KG1 (cell line): ENCODE data around the gene IL7R.
"Not testable (repeated sequence)": the region's sequence is repeated elsewhere in the genome, so short reads cannot be mapped to it uniquely, and the experiment has no call there.

Source experiments
- DNase-seq: peaks from one replicate; lab custom pipeline; 2025; lab: John Stamatoyannopoulos, UW

IL7R gene

DNA sequence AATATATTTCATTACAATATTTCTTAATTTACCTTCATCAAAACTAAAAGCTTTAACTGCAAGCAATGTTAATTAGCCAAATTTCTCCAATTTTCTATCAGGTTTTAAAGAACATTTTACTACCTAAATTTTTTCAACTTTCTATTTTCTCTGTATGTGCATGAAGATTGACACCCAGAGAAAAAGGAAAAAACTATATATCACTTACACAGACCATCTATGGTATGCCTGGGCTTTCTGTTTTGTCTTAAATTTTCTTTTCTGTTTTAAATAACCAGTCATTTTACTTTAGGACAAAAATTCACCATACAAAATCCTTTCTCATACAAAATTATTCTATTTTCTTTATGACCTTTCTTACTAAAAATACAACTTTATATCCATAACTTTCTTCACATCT, 13.8 kb upstream of the IL7R start:
- DNase-seq: no peak

DNA sequence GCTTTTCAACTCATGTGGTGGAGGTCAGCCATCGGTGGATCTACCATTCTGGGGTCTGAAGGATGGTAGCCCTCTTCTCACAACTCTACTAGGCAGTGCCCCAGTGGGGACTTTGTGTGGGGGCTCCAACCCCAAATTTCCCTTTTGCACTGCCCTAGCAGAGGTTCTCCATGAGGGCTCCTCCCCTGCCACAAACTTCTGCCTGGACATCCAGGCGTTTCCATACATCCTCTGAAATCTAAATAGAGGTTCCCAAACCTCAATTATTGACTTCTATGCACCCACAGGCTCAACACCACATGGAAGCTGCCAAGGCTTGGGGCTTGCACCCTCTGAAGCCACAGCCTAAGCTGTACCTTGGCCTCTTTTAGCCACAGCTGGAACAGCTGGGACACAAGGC, 11.2 kb upstream of the IL7R start:
- DNase-seq: not testable (repeated sequence)

DNA sequence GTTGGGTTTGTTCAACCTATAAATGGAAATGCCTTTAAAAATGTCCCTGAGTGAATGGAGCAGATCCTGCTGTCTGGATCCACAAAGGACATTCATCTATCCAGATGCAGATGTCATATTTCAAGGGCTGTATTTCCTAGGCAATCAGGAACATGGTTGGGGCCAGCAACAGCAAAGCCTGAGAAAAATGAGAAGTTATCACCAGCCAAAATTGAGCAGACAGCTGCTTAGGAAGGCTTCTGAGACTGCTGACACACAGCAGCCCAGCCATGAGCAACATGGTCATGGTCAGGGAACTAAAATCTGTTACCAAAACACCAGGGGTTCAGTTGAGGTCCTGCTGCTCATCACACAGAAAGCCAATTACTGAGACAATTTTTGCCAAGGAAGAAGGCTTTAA, 9.2 kb upstream of the IL7R start:
- DNase-seq: no peak

DNA sequence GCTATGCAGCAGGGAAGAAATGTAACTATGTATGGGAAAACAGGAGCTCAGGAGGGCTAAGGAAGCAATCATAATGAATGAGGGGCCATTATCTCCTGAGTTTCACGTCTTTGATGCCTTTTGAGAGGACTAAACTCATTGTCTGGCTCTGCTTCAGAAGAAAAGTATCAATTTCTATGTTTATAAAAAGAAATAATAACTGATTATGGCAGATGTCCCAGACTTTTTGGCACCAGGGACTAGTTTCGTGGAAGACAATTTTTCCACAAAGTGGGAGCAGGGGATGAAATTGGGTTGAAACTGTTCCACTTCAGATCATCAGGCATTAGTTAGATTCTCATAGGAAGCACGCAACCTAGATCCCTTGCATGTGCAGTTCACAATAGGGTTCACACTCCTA, 8.7 kb upstream of the IL7R start:
- DNase-seq: no peak

DNA sequence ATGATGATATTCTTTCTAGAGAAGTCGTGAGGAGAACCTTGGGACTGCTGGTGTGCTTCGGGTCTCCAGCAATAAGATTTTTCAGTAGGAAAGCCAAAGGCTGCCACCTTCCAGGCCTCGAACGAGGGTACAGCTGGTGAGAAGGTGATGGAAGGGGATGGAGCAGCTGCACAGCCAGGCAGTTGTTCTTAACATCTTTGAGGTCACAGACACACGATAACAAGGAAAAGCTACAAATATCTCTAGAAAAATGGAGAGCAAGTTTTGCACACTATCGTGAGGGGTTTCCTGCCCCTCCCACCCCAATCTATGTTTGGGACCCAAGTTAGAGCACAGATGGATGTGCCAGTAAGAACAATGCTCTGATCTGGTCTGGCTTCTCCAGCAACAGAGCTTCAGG, 6.8 kb upstream of the IL7R start:
- no peak for DNase-seq

DNA sequence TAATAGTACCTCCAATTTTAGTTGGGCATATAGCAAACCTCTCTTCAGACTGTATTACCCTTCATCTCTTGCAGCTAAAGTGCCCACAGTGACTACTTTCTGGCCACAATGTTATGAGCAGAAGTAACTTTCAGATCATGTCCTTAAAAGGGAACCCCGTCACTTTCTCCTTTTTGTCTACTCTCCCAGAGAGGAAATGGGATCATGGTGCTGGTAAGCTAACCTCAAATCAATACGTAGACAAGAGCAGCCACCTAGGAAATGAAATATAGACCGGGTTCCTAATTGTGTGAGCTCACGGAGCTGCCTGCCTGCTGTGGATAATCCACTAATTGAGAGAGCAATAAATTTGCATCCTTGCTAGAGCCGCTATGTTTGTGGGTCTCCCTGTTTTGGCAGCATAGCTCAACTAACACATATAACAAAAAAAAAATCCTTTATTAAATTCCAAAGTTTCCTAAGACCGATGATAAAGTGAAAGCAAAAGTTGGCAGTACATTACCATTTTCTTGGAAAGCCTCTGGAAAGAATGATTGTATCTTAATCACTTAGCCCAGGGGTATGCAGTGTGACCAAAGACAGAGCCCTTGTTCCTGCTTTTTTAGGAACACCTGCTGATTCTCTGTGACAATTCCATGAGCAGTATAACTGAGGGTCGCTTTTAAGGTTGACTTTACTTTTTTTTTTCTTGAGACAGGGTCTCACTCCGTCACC, 5.6 kb upstream of the IL7R start:
- DNase-seq: no peak

DNA sequence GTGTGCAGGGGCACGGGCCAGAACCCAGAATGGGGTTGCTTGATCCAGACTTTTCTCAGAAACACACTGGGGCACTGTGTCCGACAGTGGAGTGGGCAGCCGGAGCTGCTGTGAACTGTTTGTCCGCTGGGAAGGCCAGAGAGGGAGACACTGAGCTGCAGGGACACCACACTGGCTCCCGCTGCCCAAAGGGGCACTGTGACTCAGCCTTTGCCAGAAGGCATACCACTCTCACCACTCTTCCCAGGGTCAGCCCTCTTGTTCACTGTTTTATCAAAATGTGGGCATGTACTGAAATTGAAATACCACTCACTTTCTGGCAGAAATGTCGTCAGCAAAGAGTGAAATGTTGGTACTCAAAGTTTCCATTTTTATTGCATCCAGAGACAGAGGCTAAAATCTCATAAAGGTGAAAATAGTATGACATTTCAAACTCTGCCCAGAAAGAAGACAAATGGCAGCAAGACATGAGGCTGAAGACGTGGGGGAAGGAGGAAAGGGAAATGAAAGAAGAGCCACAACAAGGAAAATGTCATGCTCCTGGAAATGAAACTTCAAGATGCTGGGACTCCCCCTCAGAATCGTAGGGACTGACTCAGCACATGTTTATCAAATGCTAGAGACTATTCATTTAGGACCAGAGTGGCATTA, 4.5 kb upstream of the IL7R start:
- DNase-seq: no peak

DNA sequence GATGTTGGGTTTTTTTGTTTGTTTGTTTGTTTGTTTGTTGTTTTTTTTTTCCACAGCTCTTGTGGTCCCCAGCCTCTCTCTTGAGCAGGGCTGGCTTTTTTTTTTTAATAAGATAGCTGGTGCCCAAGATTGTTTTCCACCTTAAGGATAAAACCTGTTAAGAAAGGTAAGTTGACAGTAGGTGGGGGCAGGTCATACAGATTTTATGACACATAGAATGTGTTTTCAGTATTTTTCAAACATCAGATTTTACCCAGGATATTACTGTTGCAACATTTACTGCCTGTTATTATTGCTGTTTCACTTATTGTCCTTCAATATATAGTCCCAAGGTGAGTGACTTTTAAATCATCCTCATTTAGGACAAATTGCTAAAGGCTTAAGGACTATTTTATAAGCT, 3.9 kb upstream of the IL7R start:
- DNase-seq: no peak

DNA sequence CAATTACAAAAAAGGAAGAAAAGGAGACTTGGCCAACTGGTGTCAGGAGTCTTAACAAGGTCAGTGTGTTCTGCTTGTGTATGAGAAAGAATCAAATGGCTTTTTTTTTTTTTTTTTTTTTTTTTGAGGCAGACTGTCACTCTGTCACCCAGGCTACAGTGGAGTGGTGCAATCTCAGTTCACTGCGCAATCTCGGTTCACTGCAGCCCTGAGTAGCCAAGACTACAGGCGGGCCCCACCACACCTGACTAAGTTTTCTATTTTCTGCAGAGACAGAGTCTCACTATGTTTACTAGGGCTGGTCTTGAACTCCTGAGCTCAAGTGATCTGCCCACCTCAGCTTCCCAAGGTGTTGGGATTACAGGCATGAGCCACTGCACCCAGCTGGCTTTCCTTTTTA, 3.1 kb upstream of the IL7R start:
- DNase-seq: no peak

DNA sequence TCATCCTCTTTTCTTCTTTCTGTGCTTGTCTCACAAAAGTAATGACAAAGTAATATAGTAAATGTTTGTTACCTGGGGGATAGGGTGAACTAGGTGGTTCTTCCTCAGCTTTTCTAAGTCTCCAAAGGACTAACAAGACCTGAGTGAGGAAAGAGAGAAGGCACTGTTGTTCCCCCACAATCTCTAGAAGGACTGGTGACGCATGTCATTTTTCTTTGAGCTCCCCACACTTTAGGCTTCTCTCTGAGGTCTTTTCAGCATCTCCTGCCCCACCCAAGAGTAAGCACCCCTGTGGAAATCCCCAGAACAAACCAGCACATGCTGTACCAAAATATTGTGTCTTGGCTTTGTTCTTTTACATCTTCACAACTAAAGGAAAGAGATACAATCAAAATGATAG, 2.4 kb upstream of the IL7R start:
- no peak for DNase-seq

DNA sequence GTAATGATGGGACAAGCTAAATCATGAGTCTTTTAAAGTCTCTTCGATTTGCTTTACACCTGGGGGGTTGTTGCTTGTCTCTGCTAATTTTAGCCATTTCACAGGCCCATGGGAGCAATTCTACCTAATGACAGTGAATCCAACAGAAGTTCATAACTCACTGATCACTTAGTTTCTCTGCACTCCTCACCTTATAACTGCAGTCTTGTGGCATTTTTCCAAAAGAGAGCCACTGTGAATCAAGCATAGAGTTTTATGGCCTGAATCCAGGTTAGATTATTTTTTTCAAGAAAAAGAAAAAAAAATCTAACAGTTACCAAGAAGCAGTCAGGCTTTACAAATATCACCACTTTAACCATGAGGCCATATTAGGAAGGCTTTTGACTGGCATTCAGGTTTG, 1.5 kb upstream of the IL7R start:
- DNase-seq: no peak

DNA sequence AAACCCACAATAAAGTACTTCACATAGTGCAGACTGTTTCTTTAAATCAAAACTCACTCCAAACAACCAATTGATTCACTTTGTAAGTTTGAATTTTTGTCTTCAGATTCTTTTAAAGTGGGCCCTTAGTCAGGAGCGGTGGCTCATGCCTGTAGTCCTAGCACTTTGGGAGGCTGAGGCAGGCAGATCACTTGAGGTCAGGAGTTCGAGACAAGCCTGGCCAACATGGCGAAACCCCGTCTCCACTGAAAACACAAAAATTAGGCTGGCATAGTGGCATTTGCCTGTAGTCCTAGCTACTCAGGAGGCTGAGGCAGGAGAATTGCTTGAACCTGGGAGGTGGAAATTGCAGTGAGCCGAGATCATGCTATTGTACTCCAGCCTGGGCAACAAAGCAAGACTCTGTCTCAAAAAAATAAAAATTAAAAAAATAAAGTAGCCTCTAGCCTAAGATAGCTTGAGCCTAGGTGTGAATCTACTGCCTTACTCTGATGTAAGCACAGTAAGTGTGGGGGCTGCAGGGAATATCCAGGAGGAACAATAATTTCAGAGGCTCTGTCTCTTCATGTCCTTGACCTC, 416 bp upstream of the IL7R start:
- not testable (repeated sequence) for DNase-seq

DNA sequence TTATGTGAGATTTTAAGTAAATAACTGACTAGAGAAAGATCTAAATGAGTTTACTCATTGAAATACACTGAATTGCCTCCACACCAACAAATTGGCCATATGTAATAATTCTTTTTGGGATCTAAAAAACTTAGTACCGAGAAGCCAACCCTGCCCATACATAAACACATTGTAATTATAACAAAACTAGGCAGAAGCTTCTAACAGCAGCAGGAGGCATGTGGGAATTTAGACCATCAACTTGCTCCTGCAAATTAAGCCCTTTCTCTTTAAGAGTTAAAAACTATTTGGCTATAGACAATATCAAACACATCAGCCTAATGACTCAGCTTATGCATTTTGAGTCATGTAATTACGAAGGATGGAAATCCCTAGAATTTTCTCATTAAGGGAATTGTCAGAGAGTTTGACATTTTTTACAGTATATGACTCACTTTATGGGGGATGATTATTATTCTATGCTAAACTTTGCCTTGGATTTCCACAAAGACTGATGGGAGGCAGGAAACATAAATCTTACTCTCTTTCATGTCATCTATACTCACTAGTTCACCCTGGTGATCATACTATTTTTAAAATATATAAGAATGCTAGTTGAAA, 1.0 kb downstream of the IL7R start:
- no peak for DNase-seq

DNA sequence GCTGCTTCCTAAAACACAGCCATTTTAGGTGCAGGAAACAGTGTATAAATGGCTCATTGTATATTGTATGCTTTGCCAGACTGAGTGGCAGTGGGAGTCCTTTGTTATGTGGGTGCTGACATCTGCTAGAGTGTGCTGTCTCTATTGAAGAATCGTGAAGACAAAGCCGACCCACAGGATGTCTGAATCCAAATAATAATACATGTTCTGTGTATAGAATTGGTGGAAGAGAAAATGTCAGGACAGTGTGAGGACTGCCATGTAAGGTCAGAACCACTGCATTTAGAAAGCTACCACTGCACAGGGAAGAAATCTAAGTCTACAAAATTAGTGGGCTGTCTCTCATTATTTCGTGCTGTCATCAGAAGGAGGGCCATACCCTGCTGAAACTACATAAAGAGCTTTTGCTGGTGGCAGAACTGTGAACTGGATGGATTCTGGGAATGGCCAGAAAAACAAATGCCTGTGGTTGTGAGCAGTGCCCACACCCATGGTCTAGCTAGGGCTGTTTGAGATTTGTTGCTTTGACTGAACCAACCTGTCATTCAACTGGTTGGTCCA, 2.5 kb downstream of the IL7R start:
- no peak for DNase-seq

DNA sequence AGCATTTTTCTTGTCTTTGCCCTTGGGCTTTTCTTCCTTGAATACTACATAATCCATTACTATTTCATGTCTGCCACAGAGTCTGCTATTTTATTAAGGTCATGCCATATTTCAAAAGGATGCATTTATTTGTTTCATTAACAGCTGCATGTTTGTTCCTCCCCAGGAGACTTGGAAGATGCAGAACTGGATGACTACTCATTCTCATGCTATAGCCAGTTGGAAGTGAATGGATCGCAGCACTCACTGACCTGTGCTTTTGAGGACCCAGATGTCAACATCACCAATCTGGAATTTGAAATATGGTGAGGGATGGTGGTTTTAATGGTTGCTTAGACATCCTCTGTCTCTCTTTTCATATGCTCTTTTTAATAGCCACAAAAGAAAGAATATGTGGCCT, 4.0 kb downstream of the IL7R start:
- no peak for DNase-seq

DNA sequence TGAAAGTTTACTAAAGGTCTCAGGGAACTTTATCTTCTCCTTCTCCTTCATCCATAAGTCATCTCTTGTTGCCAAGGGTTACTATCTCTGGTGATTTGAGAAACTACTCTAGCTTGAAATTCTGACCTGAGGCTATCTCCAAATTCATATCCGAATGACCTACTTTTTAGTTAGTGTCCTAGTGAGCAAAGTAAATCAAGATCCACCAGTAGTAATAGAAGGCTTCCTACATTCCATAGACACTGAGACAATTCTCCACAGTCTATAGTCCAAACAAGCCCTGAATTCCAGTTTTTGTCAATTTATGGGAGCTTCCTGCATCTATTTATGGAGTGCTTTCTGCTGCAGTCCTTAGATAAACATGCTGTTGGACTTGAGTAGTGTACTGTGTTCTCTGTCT, 5.0 kb downstream of the IL7R start:
- DNase-seq: no peak

DNA sequence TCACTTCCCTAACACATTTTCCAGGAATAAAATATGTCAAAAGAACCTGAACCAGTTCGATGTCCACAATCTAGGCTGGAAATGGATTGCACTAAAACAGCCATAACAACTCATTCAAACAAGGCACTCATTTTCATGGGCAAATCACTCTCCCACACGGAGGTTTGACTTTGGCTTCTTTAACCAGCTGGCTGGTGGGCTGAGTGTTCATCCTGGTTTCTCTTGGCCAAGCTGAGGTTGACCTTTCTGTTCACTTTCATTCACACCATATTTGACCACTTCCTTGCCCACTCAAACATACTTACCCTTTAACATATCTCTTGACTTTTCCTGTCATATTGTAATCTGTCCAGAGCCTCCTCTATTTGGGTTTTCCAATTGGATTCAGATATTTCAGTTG, 5.4 kb downstream of the IL7R start:
- DNase-seq: no peak

DNA sequence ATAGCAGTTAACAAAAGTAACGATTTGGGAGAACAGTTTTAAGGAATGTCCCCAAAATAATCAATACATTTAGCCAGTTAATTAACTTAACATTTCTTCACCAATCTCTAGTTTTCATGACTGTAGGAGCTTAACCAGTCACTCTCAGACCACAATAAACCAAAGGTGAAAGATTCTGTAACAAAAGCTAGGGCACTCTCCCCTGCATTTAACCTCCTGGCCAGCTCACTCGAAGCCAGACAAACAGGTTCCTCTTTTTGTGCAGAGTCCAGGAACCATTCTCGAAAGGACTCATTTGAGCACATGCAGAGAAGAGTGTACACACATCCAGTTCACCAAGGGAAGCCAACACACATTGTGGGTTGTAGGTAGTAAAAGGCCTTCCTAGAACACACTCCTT, 6.5 kb downstream of the IL7R start:
- DNase-seq: no peak

DNA sequence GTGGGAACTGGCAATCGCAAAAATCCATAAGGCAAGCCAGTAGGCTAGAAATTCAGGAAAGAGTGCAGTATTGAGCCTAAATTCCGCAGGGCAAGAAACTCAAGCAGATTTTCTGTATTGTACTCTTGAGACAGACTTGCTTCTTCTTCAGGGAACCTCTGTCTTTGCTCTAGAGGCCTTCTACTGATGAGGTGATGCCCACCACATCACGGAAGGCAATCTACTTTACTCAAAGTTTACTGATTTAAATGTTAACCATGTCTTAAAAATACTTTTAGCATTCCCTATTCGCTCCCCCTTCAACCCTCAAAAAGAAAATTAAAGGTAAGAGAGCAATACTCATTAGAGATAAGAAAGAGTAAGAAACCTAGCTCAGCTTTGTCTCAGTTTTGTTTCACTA, 11.3 kb downstream of the IL7R start:
- DNase-seq: no peak

DNA sequence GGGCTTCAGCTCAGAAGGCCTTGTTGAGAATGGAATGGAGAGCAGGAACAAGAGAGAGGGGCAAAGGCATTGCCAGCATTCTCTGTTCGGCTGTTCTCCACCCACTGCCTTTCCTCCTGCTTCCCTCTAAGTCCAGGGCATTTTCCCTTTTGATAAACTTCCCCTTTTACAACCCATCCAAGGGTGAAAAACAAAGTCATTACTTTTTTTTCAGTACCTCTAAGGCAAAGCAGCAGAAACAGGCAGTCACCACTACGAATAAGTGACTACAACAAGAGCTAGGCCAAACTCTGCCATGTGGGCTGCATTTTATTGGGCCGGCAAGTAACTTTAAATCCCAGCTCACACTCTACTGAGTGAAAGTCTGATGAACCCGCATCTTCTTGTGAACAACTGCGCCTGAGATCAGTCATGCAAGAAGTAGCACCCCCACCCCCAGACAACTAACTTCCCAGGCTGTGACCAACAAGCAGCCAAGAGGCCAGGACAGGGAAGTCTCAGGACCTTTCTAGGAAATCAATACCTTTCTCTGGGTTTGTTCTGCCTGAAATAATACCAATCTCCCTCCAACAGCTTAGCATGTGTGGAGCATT, 13.1 kb downstream of the IL7R start:
- DNase-seq: no peak

DNA sequence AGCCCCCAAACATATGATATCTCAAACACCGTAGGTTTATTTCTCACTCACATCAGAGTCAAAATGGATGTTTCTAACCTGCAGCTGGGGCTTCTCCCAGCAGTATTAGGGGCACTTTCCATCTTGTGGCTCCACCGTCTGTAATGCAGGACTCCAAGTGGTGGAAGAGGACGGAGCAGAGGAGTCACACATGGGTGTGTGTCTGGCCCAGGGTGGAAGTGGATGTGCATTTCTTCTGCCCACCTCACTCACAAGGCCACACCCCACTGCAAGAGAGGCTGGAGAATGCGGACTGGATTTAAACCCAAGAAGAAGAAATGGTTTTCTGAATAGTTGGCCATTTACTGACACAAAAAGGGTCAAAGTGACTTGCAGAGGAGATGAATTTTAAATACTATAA, 13.9 kb downstream of the IL7R start:
- DNase-seq: no peak

DNA sequence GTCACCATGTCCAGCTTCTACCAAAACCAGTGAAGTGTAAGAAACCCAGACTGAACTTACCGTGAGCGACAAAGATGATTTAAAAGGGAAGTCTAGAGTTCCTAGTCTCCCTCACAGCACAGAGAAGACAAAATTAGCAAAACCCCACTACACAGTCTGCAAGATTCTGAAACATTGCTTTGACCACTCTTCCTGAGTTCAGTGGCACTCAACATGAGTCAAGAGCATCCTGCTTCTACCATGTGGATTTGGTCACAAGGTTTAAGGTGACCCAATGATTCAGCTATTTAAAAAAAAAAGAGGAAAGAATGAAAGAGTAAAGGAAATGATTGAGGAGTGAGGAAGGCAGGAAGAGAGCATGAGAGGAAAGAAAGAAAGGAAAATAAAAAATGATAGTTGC, 19.8 kb downstream of the IL7R start:
- DNase-seq: no peak

DNA sequence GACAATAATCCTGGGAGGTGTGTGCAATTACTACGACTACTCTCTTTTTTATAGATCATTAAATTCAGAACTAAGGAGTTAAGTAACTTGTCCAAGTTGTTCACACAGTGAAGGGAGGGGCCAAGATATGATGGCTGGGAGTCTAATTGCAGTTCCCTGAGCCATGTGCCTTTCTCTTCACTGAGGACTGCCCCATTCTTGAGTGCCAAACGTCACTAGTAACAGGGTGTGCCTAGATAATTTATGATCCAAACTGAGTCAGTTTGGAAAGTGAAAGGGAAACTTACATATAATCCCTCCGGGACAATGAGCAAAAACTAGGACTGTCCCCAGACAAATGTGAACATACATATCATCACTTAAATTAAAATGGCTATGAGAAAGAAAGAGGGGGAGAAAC, 20.2 kb downstream of the IL7R start:
- DNase-seq: no peak
